GM19035 (cell line): ENCODE results near the gene KDM6A.
"Not testable (repeated sequence)": the region's sequence is repeated elsewhere in the genome, so short reads cannot be mapped to it uniquely, and the experiment has no call there.

Source experiments
- ATAC-seq: cut with Tn5 transposase; IDR thresholded peaks from one replicate; pipeline ENCODE4 v1.9.1; 2021; ENCODE audit not compliant: unreplicated experiment

KDM6A gene

DNA sequence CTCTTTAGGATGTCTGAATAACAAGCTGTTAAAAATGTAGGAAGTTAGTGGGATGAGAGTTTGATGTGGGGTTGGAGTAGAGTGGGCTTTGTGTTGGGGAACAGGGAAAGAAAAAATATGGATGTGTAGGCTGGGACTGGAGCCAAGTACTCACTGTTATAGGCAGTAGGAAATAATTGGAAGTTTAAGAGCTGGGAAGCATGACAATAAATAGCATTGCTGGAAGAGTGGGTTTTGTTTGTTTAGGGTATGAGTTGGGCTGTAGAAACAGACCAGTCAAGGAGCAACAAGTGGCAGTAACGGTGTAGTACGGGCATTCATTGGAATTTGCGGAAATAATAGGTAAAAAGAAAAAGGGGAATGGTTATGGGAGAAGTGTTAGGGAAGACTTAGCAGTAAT, 81.6 kb downstream of the KDM6A start:
- ATAC-seq: no peak

DNA sequence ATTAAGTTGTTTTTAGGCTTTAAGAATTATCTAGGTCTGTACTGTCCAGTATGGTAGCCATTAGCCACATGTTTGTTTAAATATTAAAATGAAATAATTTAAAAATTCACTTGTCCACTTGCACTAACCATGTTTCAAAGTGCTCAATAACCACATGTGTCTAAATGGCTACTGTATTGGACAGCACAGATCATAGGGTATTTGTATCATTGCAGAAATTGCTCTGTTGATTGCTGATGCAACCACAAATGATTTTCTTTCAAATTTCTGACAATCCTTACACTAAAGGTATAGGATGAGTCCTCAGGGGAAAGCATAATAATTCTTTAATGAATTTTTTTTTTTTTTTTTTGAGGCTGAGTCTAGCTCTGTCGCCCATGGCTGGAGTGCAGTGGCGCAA, 84.9 kb downstream of the KDM6A start:
- ATAC-seq: no peak

DNA sequence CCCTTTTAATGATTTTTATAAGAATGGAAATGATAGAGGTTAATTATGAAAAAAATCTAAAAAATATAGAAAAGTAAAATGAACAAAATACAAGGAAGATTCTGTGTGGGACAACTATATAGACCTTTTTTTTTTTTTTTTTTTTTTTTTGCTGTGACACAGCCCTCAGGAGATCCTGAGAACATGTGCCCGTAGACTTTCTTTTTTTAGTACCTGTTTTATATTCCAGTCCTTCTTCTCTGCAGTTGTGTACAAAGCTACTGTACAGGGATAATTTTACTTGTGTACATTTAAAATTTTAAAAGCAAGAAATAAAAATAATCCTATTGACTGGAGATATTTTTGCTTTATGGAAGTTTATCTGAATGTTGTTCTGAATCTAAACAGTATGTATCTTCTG, 85.5 kb downstream of the KDM6A start:
- ATAC-seq: no peak

DNA sequence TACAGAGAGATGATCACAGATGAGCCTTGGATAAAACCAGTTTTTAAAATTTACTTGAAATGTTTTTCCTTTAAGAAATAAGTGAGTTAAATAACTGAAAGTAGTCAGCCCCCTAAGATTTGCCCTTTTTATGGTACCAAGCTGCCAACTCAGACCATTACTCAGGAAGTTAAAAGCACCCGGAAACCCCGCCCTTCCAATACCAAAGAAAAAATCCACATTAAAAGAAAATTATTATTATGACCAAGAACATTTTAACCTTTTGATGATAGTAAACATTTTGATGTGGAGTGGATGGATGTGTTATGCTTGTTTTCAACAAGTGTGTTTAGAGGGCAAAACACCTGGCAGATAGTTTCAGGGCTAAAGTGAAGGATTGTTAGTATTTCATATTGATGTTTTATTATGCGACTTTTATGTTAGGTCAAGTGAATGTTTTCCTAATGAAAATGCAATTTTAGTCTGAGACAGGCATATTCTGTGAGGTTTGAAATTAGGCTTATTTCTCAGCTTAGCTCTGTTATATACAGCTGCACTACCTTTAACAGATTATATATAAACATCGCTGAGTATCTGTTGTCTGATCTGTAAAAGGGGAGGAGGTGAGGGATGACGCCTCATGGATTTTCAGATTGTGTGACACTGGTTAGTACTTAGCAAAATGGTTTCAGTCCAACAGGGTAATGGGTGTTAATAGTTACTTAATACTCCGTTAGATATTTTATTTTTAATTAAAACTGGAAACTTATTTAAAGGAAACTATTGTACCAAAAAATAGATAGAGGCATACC, 89.0 kb downstream of the KDM6A start:
- no peak for ATAC-seq

DNA sequence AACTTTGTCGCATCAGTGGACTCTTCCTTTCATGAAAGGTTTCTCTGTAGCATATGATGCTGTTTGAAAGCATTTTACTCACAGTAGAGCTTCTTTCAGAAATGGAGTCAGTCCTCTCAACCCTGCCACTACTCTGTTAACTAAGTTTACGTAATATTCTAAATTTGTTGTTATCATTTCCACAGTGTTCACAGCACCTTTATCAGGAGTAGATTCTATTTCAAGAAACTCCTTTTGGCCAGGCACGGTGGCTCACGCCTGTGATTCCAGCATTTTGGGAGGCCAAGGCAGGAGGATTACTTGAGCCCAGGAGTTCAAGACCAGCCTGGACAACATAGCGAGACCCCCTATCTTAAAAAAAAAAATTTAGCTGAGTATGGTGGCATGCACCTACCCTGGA, 90.0 kb downstream of the KDM6A start:
- no peak for ATAC-seq

DNA sequence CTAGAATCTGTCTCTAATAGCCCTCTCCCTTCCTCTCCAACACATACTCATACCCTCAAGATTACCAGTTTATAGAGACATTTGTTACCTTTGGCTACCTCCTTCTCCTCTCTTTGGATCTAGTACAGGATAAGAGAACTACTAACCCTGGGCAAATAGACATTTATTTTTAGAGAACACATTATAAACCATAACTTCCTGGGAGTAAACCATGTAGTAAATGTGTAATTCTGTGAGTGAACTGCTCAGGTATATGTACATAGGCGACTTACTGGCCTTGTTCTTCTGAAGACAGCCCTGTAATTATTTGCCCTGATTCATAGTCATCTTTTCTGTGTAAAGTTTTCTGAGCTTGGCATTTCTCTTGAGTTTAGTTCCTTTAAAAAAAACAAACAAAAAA, 94.2 kb downstream of the KDM6A start:
- no peak for ATAC-seq

DNA sequence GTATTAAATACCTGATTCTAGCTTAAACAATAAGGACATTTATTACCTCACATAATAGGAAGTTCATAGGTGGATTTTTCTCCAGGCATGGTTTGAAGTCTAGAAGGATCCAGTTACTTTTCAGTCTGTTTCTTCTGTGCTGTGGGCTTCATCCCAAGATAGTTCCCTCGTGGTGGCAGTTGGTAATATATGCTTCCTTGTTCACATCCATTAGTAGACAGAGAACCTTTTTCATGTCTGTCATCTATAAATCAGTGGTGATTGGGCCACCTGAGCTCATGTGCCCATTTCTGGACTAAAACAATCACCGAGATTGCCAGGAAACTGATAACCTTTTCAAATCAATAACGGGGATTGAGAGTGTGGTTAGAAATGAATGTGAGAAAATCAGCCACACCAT, 97.7 kb downstream of the KDM6A start:
- ATAC-seq: no peak

DNA sequence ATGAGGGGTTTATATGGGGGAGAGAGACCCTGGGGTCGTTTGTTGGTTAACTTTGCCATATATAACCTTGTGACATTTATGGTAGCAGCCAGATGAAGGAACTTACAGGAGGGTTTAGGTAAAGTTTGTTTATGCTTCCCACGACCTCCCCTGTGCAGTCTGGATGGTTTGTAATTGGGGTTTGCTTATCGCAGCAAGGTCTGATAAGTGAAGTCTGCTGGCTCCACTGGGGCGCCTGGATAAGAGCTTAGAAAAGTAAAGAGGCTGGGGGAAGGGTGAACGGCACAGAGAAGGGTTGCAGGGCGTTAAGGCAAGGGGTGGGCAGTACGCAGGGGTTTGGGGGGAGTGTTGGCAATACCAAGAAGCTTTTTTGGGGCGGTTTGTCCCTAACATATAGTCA, 98.7 kb downstream of the KDM6A start:
- no peak for ATAC-seq

DNA sequence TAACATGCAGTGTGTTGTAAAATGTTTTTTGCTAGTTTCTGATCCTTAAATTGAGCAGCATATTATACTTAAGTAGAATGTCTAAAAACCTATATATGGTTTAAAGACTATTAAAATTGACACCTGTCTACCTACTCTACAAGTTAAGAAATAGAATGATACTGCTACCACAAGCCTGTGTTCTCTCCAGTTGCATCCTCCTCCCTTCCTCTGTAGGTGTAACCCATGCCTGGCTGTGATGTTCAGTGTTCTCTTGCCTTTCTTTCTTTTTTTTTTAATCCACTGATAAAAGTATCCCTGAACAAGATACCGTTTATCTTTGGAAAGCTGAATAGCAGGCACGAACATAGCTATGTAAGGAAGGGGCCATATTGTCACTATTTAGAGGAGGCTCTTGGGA, 99.1 kb downstream of the KDM6A start:
- no peak for ATAC-seq

DNA sequence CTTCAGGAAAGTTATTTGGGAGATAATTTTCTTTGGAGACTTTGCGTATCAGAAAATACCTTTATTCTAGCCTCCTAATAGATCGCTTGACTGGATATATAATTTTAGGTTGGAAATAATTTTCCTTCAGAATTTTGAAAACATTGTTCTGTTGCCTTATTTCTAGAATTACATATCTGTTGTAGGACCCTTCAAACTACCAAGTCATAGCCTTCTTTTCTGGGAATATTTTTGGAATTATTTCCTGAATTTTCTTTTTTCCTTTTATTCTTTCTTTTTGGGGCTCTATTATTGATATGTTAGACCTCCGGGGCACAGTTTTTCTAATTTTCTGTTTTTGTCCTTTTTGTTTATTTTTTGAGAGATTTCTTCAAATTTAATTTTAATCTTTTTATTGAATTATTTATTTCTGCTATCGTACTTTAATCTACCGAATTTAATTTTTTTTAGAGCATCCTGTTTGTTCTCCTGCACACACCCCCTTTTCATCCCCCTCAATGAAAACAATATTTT, 100.5 kb downstream of the KDM6A start:
- no peak for ATAC-seq

DNA sequence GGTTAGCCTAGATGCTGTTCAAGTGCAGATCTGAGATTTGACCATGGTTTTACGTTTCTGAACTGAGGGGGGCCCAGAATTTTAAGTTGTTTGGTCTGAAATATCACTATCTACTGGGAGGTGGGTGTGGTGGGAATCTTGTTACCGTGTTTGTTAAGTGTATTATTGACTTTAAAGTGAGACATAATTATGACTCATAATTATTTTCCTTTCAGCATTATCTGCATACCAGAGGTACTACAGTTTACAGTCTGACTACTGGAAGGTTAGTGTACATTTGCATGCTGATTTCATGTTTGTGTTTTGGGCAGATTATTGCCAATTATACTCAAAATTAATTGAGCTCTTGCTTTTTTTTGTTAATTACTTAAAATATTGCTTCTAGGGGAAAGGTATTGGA, 101.5 kb downstream of the KDM6A start:
- ATAC-seq: no peak

DNA sequence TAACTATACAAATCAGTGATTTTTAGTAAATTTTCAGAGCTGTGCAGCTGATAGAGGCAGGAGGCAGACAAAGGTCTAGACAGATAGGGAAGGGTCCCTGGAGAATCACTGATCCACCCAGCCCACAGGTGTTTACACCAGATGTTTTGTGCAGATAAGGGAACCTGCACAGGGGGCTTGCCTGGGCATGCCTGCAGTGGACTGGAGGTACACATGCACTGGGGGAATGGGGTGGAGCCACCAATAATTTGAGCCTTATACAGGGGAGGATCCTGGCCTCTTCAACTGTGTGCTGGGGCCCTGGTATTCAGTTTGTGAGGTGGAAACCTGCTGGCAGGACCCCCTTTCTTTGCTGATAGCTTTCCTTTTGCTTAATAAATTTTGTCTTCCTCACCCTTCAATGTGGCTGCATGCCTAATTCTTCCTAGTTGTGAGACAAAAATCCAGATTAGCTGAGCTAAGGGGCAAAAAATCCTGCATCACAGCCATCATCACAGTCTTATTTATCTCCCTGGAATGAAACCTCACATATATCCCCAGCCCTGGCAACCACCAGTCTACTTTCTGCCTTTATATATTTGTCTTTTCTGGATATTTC, 102.8 kb downstream of the KDM6A start:
- ATAC-seq: no peak

DNA sequence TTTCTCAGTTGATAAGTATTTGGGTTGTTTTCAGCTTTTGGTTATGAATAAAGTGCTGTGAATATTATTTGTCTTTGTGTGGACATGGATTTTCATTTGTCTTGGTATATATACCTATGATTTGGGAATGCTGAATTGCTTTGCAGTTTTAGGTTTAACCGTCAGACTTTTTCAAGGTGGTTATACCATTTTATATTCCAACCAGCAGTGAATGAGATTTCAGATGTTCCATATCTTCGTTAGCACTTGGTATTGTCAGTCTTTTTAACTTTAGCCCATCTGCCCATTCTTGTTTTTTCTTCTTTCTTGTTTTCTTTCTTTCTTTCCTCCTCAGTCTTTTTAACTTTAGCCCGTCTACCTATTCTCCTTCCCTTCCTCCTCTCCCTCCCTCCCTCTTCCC, 106.0 kb downstream of the KDM6A start:
- no peak for ATAC-seq

DNA sequence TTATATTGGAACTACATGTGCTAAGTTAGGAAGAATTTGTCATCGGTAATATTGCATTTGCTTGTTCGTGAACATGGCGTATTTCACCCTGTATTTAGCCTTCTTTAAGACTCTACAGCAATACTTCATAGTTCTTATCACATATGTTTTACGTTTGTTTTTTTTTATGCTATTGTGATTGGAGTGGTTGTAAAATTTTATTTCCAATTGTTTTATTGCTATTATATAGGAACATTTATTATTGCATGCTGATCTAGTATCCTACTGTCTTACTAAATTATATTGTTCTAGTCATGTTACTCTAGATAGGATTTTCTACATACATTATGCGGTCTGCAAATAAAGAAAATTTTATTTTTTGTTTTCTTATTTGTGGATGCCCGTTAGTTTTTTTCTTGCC, 107.4 kb downstream of the KDM6A start:
- no peak for ATAC-seq

DNA sequence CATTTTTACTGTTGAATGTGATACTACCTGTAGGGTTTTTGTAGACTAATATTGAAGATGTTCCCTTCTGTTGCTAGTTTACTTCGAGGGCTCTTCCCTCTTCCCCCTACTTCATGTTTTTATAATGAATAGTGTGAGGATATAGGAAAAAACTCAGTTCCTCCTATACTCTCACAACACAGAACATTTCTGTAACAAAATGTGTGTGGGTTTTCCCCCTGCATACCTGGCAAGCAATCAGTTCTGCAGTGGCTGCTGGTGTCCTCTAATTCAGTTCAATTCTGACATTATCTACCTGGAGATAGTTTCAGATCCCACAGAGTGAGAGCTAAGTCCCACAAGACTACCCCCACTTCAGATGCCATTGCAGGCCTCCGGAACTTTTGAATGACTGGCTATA, 107.9 kb downstream of the KDM6A start:
- no peak for ATAC-seq

DNA sequence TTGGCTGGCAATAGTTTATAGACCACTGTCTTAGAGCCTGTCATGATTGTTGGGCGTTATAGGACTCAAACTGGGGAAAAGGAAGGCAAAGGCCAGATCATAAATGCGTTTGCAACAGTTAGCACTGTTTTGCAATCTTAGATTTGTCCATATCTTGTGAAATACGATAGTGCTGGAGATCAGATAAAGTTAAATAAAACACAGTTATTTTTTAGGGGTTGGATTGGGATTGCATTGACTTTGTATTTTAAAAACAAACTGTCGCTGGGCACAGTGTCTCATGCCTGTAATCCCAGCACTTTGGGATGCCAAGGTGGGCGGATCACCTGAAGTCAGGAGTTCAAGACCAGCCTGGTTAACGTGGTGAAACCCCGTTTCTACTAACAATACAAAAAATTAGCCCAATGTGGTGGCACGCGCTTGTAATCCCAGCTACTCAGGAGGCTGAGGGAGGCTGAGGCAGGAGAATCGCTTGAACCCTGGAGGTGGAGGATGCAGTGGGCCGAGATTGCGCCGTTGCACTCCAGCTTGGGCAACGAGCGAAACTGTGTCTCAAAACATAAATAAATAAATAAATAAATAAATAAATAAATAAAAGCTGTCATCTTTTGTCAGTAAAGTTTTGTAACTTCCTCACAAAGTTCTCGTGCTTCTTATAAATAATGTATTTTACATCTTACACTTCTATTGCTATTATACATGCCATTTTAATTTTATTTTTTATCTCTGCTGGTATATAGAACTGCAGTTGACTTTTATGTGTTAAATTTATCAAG, 117.2 kb downstream of the KDM6A start:
- no peak for ATAC-seq

DNA sequence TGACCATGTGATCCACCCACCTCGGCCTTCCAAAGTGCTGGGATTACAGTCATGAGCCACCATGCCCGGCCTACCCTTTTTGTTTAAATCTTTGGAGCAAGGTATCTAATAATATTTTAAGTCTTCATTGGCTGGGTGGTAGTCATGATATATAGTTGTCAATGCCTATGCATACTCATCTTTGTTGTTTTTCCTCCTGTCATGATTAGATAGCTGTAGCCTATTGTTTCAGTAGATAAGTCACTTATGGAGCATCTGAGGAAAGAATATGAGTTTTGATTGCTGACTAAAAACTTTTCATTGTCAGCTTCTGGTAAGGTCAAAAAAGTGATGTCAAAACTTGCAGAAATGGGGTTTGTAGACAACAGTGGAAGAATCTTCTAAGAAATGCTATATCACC, 119.8 kb downstream of the KDM6A start:
- ATAC-seq: no peak

DNA sequence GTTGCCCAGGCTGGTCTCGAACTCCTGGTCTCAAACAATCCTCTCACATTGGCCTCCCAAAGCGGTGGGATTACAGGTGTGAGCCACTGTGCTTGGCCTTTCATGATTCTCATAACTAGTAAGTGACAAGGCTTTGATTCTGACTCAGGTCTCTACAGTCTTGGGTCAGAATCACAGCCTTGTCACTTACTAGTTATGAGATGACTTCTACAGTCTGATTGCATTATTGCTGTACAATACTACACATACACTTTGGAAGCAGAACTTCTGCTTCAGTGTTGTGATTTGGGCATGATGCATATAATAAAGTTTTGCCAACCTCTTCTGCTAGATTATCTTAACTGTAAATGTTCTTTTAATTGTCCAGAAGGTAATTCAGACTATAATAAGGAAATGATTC, 123.3 kb downstream of the KDM6A start:
- ATAC-seq: no peak

DNA sequence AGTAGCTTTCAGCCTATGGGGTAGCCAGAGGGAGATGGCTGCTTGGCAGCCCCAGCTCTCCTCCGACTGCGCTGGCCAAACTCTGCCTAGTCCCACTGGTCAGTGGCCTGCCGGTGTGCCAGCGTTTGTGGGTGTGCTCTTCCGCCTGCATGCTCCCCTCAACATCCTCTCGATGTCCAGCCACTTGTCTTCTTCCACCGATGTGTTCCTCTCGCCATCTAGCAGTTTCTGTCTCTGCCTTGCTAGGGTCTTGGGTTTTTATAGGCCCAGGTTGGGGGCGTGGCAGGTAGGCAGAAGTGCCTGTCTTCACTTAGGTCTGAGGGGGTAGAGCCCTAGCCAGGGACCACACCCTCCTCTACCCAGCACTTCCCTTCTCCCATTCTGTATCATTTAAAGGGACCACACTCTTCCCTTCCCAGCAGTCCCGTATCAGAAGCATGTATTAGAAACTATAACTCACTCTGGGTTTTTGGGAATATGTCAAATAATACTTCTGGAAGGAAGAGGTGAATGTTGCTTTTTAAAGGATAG, 124.4 kb downstream of the KDM6A start:
- ATAC-seq: no peak

DNA sequence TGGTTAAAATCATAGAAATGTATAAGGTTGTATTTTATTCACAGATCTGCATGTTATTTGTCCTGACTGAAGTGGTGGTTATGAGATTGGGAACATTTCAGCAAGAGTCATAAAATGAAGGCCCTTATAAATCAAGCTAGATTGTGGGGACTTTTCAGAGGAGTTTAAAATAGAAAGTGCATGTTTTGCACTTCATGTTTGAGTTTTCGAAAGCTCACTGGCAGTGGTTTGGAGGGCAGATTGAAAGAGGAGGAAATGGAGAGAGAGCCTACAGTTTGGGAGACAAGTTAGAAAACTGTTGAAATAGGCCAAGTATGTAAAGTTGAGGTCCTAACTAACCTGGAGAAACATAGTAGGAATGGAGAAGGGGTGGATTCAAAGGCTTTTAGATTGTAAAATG, 124.9 kb downstream of the KDM6A start:
- no peak for ATAC-seq

DNA sequence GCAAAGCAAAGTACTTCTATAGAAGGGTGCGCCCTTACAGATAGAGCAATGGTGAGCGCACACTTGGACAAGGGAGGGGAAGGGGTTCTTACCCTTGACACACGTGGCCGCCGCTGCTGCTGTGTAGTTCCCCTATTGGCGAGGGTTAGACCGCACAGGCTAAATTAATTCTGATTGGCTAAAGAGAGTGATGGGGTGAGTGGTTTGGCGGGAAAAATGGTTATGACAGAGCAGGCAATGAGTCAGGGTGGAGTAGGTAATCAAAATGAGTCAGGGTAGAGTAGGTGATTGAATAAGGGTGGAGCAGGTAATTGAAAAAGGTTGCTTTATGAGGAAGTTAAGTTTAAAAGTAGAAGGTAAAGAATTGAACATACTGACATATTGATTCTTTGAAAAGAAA, 126.2 kb downstream of the KDM6A start:
- not testable (repeated sequence) for ATAC-seq

DNA sequence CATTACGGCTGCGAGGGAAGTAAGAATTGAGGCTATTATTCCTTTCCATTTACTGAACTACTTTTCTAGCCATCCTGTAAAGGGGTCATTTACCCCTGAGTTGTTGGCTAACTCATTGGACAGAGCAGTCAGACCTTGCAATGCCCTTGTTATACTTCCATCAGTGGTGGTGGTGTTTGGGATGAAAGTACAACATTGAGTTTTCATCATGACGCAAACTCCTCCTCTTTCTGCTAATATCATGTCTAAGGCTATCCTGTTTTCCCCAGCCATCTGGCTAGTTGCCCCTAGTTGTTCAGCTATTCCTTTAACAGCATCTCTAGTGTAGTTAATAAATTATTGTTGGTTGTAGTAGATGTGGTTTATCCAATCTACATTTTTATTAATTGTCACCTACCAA, 126.9 kb downstream of the KDM6A start:
- not testable (repeated sequence) for ATAC-seq
